ENCODE results near the gene FRMPD4. TPM values are rescaled to one million over a fixed set of nuclear protein-coding genes. Genes with fewer than 3 reads are reported as not detected.
"Not testable (repeated sequence)": the region's sequence is repeated elsewhere in the genome, so short reads cannot be mapped to it uniquely, and the experiment has no call there.

The FRMPD4 gene
- total RNA-seq, 1 donor from 2014 or later: 0.79 TPM

GRCh38 chrX:12149670-12150407 lies 11.6 kb downstream of the FRMPD4 start:
- FAIRE-seq (no peak), DNase-seq (ENCODE audit: low read depth) (peak; percentile 89)

GRCh38 chrX:12153317-12153716 lies 15.0 kb downstream of the FRMPD4 start:
- FAIRE-seq (no peak), DNase-seq (ENCODE audit: low read depth) (no peak)
- no peak overlapping the region for H3K4me3 ChIP-seq (ENCODE audit: low read depth, low read length)
- no peaks in the 10 kb centered on the region for H3K36me3 ChIP-seq (ENCODE audit: control insufficient read depth, insufficient read depth, low read length)
- H3K27me3 ChIP-seq (ENCODE audit: control insufficient read depth, insufficient read depth, low read length): no peaks in the 10 kb centered on the region
- TF ChIP-seq, protein P1, sequence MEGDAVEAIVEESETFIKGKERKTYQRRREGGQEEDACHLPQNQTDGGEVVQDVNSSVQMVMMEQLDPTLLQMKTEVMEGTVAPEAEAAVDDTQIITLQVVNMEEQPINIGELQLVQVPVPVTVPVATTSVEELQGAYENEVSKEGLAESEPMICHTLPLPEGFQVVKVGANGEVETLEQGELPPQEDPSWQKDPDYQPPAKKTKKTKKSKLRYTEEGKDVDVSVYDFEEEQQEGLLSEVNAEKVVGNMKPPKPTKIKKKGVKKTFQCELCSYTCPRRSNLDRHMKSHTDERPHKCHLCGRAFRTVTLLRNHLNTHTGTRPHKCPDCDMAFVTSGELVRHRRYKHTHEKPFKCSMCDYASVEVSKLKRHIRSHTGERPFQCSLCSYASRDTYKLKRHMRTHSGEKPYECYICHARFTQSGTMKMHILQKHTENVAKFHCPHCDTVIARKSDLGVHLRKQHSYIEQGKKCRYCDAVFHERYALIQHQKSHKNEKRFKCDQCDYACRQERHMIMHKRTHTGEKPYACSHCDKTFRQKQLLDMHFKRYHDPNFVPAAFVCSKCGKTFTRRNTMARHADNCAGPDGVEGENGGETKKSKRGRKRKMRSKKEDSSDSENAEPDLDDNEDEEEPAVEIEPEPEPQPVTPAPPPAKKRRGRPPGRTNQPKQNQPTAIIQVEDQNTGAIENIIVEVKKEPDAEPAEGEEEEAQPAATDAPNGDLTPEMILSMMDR (IDR thresholded peaks at IDR 0.05; ENCODE audit: insufficient read depth, low read length, severe bottlenecking): no peak

More at GRCh38 chrX:12149670-12150407, 11.6 kb downstream of the FRMPD4 start:
- TF ChIP-seq, protein P1 (IDR thresholded peaks at IDR 0.05; ENCODE audit: insufficient read depth, low read length, severe bottlenecking): no peak
- H3K27me3 ChIP-seq (ENCODE audit: control insufficient read depth, insufficient read depth, low read length): no peaks in the 10 kb centered on the region
- no peak overlapping the region for H3K4me3 ChIP-seq (ENCODE audit: low read depth, low read length)
- no peaks in the 10 kb centered on the region for H3K36me3 ChIP-seq (ENCODE audit: control insufficient read depth, insufficient read depth, low read length)

GRCh38 chrX:12153741-12154140 lies 15.5 kb downstream of the FRMPD4 start:
- Histone ChIP-seq H3K27me3 (ENCODE audit: control insufficient read depth, insufficient read depth, low read length) (no peaks in the 10 kb centered on the region), H3K36me3 (ENCODE audit: control insufficient read depth, insufficient read depth, low read length) (no peaks in the 10 kb centered on the region), H3K4me3 (ENCODE audit: low read depth, low read length) (no peak overlapping the region)
- no peak for FAIRE-seq
- TF ChIP-seq, protein P1 (IDR thresholded peaks at IDR 0.05; ENCODE audit: insufficient read depth, low read length, severe bottlenecking): no peak
- no peak for DNase-seq (ENCODE audit: low read depth)

DNA sequence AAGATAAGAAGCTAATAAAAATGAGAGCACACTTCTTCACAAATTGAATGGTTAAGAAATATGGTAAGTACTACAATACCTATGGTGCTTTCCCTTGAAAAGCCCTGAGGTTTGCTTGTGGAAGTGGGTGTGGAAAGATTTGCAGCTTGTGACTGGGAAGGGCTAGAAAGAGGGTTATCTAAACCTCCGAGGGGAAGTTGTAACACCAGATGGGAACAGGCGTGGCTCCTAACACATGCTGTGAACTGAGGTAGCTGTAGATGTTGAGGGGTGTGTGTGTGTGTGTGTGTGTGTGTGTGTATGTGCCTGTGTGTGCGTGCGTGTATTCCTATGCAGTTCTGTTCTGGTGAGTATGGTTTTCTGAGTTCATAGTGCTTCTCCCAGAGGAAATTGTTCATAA lies 21.5 kb downstream of the FRMPD4 start:
- TF ChIP-seq, protein P1 (IDR thresholded peaks at IDR 0.05; ENCODE audit: insufficient read depth, low read length, severe bottlenecking): no peak
- DNase-seq (ENCODE audit: low read depth): no peak
- Histone ChIP-seq H3K27me3 (ENCODE audit: control insufficient read depth, insufficient read depth, low read length) (no peaks in the 10 kb centered on the region), H3K4me3 (ENCODE audit: low read depth, low read length) (no peak overlapping the region), H3K36me3 (ENCODE audit: control insufficient read depth, insufficient read depth, low read length) (no peaks in the 10 kb centered on the region)
- no peak for FAIRE-seq

DNA sequence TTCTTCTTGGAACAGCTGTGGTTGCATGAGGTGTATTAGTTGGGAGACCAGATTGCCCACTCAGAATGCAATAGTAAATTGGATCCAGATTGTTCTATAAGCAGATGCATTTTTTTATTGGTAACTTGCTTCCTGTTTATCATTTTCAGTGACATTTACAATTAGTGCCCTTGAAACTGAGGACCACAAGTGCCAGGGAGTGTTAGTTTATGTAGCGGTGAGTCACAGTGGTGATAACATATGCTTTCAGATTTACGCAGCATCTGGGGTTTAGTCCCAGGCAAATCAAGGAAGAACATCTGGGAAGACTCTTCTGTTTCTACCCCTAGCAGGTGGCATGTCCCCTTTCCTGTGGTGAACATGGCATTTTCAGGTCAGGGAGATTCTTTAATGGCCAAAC lies 24.1 kb downstream of the FRMPD4 start:
- FAIRE-seq: no peak
- Histone ChIP-seq H3K4me3 (ENCODE audit: low read depth, low read length) (no peak overlapping the region), H3K27me3 (ENCODE audit: control insufficient read depth, insufficient read depth, low read length) (no peaks in the 10 kb centered on the region), H3K36me3 (ENCODE audit: control insufficient read depth, insufficient read depth, low read length) (no peaks in the 10 kb centered on the region)
- TF ChIP-seq, protein P1 (IDR thresholded peaks at IDR 0.05; ENCODE audit: insufficient read depth, low read length, severe bottlenecking): no peak
- DNase-seq (ENCODE audit: low read depth): no peak

DNA sequence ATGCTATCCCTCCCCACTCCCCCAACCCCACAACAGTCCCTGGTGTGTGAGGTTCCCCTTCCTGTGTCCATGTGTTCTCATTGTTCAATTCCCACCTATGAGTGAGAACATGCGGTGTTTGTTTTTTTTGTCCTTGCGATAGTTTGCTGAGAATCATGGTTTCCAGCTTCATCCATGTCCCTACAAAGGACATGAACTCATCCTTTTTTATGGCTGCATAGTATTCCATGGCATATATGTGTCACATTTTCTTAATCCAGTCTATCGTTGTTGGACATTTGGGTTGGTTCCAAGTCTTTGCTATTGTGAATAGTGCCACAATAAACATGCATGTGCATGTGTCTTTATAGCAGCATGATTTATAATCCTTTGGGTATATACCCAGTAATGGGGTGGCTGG lies 25.9 kb downstream of the FRMPD4 start:
- not testable (repeated sequence) for H3K27me3 ChIP-seq (ENCODE audit: control insufficient read depth, insufficient read depth, low read length); H3K4me3 ChIP-seq (ENCODE audit: low read depth, low read length); DNase-seq (ENCODE audit: low read depth); H3K36me3 ChIP-seq (ENCODE audit: control insufficient read depth, insufficient read depth, low read length); FAIRE-seq

Data from bronchial epithelial cell (primary cell).